Spleen (tissue), 7 donors: ENCODE measurements around the gene PGAM1.

Experiments used
- CTCF ChIP-seq, 11 experiments: fragments of 200-600 bp in 7 of 11; fragments of 450-650 bp in 4 of 11; sonication (generic) in 4 of 11; IDR thresholded peaks in 8 of 11; conservative IDR thresholded peaks in 3 of 11; 1 replicate in 7 of 11; 2 replicates in 4 of 11; pipeline versions ENCODE4 v1.4.0 to v1.8.0; 2016 to 2021; ENCODE audit warnings: antibody characterized with exemption in 11 of 11, inconsistent platforms in 4 of 11, mild to moderate bottlenecking in 1 of 11
- POLR2A ChIP-seq, 3 donors: fragments of 450-650 bp; IDR thresholded peaks; one replicate each; pipeline ENCODE4 v1.5.1; 2017; ENCODE audit warnings: antibody characterized with exemption in 3 of 3, mild to moderate bottlenecking in 1 of 3
- donor health status: DM: no; HTN: no; CAD: no; lungs with moderate emphysema.
- donor health status: DM: no; HTN: no; CAD: no.
- donor health status: DM: no; HTN: no; CAD: no.

GRCh38 chr10:97412891-97413304 is 13.1 kb upstream of the PGAM1 start:
- TF ChIP-seq CTCF (IDR thresholded peaks at IDR 0.05 in 8 of 11, conservative IDR thresholded peaks at IDR 0.05 in 3 of 11) (no peak), POLR2A (IDR thresholded peaks at IDR 0.05) (no peak)
